ENCODE measurements around the gene CLVS2.
A peak's percentile ranks its signal among the peaks of the same experiment; 100 is the strongest.

Gene CLVS2

DNA sequence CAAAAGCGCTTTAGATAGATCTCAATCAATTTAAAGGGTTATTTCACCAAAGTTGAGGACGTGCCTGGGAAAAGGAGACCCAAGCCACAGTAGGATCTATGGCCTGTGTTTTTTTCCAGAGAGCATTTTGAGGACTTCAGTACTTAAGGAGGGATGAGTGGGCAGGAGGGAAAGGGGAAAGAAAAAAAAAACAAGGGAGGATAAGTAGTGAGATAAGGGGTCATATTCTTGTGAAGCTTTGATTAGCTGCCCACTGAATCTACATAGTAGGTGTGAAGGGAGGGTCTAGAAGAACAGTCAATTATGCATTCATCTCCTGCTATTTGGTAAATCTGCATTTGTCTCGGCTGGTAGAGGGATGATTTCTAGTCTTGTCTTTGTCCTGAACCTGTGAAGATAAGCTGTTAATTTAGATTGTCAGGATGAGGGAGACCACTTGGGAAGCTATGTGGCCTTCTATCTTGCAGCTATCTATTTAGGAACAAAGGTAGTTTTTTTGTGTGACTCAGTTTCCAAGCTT is 48.4 kb downstream of the CLVS2 start:
- TF ChIP-seq POLR2A (IDR thresholded peaks at IDR 0.05; ENCODE audit: low read length) (no peak), GATA1 (IDR thresholded peaks at IDR 0.05; ENCODE audit: low read depth, low read length) (no peak)
- no peak for DNase-seq

DNA sequence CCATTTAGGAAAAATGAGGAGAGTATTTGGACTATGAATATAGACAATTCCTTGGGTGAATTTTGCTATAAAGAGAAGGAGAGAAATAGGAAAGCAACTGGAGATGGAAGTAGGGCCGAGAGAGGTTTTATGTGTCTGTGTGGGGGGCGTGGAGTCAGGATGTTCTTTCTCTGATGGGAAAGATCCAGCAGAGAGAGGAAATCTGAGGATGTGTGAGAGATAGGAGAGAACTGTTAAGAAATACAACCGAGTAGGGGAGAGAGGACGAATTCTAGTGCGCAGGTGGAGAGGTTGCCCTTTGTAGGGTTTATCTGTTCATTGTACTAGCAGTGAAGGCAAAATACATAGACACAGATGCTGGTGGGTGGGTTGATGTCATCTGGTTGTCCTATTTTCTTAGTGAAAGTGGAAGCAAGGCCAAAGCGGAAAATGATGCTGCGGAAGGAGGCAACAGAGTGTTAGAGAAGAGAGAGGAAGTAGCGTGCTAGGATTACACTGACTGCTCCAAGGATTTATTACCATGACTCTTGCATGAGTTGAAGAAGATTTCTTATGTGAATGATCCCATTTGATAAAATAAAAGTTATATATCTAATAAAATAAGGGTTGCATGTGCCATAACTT is 57.7 kb downstream of the CLVS2 start:
- DNase-seq = no peak
- TF ChIP-seq POLR2A (IDR thresholded peaks at IDR 0.05; ENCODE audit: low read length) (no peak), GATA1 (IDR thresholded peaks at IDR 0.05; ENCODE audit: low read depth, low read length) (no peak)

DNA sequence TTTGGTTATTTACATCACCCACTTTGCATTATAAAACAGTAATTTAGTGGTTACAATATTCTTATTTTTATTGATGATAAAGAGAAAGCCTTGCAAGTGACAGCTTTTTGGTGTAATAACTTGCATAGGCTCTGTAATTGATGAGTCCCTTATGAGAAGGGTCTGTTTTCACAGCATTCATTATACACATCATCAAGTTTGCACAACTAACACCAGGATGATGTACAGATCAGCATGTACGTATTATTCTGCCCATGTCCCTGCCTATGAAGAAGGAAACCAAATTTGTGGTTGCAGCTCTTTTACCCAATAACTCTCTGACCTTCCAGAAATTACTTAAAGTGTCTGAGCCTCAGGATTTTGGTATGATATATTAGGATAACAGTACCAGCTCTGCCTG is 59.2 kb downstream of the CLVS2 start:
- no peak for DNase-seq
- TF ChIP-seq GATA1 (IDR thresholded peaks at IDR 0.05; ENCODE audit: low read depth, low read length) = no peak
- no peak for TF ChIP-seq POLR2A (IDR thresholded peaks at IDR 0.05; ENCODE audit: low read length)

DNA sequence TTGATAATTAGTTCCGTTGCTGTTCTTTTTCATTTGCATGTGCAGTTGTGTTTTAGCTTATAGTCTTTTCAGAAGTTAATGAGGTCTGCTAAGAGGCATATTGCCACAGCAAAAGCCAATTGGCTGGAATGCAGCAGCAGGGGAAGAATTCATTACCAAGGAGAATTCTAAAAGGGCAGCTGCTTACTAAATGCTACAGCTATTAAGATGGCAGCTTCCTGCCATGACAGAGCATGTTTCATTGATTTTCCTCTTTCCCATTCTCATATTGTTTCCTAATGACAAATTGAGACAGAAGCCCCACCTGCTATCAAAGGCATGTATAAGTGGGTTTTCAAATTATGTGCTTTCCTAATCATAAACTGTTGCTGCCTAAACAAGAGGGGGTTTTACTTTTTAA is 66.6 kb downstream of the CLVS2 start:
- TF ChIP-seq GATA1 (IDR thresholded peaks at IDR 0.05; ENCODE audit: low read depth, low read length) (no peak), POLR2A (IDR thresholded peaks at IDR 0.05; ENCODE audit: low read length) (no peak)
- DNase-seq = no peak

DNA sequence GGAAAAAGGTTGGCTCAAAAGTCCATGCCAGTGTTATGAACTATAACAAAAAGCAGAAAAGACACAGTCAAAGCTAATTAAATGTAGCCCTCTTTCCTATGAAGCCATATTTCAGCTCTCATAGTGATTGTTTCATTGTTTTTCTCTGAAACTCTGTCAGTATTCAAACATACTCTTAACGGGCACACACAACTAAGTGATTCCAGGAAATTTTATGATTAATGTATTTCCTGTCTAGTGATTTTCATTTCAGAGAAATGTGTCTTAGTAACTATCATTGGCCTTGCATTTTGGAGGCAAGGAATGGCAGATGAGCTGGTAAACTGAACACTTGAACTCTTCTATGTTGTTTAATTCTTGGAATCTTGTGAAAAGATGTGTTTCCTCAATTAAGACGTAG is 68.0 kb downstream of the CLVS2 start:
- TF ChIP-seq POLR2A (IDR thresholded peaks at IDR 0.05; ENCODE audit: low read length) (no peak), GATA1 (IDR thresholded peaks at IDR 0.05; ENCODE audit: low read depth, low read length) (no peak)
- no peak for DNase-seq

DNA sequence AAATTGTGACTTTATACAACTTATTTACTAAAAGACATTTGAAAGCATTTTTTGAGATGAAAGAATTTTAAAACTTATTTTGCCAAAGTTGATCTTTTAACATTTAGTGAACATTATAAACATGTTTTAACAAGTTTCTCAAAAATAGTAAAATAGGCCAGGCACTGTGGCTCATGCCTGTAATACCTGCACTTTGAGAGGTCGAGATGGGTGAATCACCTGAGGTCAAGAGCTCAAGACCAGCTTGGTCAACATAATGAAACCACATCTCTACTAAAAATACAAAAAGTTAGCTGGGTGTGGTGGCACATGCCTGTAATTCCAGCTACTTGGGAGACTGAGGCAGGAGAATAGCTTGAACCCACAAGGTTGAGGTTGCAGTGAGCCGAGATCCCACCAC is 78.6 kb downstream of the CLVS2 start:
- TF ChIP-seq POLR2A (IDR thresholded peaks at IDR 0.05; ENCODE audit: low read length) = no peak
- no peak for TF ChIP-seq GATA1 (IDR thresholded peaks at IDR 0.05; ENCODE audit: low read depth, low read length)
- no peak for DNase-seq

DNA sequence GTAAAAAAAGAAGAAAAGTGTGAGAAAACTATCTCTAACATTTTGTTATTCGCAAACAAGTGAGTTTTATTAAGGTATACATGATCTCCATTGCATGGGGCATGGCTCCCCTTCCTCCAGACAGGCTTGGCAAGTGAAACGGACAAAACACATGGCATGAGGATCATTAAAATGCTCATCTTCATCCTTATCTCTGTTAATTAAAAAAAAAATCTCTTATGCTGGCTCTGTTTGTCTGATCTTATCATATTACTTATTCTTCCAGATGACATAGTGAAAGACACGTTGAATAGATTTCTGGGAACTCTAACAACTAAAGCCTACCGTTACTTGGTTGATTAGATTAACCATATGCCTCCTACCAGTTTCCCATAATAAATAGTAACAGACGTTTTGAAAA is 89.4 kb downstream of the CLVS2 start:
- TF ChIP-seq POLR2A (IDR thresholded peaks at IDR 0.05; ENCODE audit: low read length) = no peak
- TF ChIP-seq GATA1 (IDR thresholded peaks at IDR 0.05; ENCODE audit: low read depth, low read length) = no peak
- no peak for DNase-seq

DNA sequence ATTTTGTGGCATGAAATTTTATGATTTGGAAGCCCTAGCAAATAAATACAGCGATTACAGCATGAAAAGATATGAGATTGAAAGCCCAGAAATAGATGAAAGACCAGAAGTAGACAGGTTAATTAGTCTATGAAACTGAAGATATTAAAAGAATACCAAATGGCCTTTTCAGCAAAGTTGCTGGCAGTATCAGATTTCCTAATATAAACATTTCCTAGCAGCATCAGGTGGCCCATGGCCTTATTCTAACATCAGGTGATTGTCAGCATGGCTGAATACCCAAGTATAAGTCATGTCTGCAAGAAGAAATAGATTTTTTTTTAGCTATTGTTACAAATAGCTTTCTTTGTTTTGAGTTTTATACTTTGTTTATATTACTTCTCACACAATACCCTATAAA is 93.2 kb downstream of the CLVS2 start:
- DNase-seq = no peak
- TF ChIP-seq GATA1 (IDR thresholded peaks at IDR 0.05; ENCODE audit: low read depth, low read length) (no peak), POLR2A (IDR thresholded peaks at IDR 0.05; ENCODE audit: low read length) (no peak)

DNA sequence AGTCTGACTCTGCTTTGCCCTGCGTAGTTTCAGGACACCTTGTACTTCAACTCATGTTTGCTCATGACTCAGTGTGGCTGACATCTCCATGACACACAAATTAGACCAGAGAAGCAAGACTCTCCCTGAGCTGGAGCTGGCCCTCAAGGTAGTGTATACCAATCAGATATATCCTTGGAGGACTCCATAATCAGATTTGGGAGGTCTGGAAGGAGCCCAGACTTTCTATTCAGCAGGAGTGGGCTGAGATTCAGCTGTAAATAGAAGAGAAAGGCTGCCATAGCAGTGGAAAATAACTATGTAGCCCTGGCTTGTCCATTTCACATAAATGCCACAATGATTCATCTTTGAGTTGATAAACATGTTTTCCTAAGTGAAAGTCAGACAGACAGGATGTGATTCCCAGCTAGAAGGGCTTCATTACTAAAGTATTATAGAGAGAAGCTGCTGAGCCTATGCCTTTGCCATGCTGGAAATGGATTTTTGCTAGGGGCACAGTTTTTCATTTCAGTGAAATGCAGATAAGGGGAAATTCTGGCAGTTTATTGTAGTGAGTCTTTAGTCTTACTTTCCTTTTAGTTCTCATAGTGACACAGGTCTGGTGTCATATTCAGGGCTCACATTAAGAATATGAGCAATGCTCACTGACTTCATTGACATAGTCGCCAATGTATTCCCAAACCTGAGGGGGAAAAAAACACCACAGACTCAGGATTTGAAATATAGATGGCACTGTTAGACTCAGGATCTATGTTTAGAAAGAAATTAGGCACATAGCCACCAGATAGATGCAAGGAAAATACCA is 95.3 kb downstream of the CLVS2 start:
- no peak for DNase-seq
- no peak for TF ChIP-seq GATA1 (IDR thresholded peaks at IDR 0.05; ENCODE audit: low read depth, low read length)
- TF ChIP-seq POLR2A (IDR thresholded peaks at IDR 0.05; ENCODE audit: low read length) = no peak

DNA sequence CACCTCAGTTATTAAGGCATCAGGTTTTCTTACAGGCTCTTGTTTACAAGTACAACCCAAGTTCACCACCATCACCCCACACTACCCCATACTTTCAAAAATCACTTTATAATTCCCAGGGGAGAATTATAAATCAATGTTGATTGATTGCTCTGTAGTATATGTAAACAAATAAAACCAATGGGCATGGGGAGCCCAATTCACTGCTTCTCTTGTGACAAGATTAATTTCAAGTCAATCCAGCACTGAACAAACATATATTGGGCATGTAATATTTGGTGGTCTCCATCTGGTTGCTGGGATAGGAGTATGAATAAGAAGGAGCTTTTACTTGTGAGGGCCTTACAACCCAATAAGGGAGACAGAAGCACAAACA is 95.8 kb downstream of the CLVS2 start:
- TF ChIP-seq POLR2A (IDR thresholded peaks at IDR 0.05; ENCODE audit: low read length) = no peak
- no peak for TF ChIP-seq GATA1 (IDR thresholded peaks at IDR 0.05; ENCODE audit: low read depth, low read length)
- DNase-seq = no peak

DNA sequence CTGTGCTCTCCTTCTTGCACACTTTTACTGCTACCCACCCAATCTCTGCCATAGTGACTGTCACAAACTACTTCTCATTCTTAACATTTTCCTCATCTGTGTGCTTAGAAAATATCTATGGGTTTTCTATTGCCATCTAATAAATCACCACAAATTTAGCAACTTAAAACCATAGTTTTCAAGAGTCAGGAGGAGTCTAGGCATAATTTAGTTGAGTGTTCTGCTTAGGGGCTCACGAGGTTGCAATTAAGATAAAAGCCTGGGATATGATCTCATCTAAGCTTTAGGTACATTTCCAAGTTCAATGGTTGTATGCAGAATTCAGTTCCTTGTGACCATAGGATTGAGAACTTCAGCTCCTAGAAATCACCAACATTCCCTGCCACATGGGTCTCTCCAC is 98.8 kb downstream of the CLVS2 start:
- DNase-seq = no peak
- TF ChIP-seq POLR2A (IDR thresholded peaks at IDR 0.05; ENCODE audit: low read length) = no peak
- no peak for TF ChIP-seq GATA1 (IDR thresholded peaks at IDR 0.05; ENCODE audit: low read depth, low read length)

DNA sequence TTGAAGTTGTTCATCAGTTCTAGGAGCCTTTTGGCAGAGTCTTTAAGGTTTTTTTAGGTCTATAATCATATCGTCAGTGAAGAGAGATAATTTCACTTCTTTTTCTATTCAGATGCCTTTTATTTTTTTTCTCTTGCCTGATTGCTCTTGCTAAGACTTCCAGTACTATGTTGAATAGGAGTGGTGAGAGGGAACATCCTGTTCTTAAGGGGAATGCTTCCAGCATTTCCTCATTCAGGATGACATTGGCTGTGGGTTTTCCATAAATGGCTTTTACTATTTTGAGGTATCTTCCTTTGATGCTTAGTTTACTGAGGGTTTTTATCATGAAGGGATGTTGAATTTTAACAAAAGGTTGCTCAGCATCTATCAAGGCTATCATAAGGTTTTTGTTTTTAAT is 109.5 kb downstream of the CLVS2 start:
- TF ChIP-seq GATA1 (IDR thresholded peaks at IDR 0.05; ENCODE audit: low read depth, low read length) (no peak), POLR2A (IDR thresholded peaks at IDR 0.05; ENCODE audit: low read length) (no peak)
- DNase-seq = no peak

DNA sequence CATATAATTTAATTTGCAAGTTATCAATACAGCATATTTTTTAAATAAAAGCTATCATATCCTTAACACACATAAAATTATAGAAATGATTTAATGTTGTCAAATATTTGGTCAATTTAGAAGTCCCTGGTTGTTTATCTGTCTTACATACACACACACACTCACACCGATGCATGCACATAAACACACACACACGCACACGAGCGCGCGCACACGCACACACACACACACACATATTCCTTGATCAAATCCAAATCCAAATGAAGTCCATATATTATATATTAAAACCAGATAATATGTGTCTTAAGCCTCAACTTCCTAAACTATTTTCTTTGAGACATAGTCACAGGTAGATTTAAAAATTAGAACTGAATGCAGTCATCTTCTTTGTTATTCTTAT is 120.3 kb downstream of the CLVS2 start:
- no peak for DNase-seq
- TF ChIP-seq GATA1 (IDR thresholded peaks at IDR 0.05; ENCODE audit: low read depth, low read length) (no peak), POLR2A (IDR thresholded peaks at IDR 0.05; ENCODE audit: low read length) (no peak)

DNA sequence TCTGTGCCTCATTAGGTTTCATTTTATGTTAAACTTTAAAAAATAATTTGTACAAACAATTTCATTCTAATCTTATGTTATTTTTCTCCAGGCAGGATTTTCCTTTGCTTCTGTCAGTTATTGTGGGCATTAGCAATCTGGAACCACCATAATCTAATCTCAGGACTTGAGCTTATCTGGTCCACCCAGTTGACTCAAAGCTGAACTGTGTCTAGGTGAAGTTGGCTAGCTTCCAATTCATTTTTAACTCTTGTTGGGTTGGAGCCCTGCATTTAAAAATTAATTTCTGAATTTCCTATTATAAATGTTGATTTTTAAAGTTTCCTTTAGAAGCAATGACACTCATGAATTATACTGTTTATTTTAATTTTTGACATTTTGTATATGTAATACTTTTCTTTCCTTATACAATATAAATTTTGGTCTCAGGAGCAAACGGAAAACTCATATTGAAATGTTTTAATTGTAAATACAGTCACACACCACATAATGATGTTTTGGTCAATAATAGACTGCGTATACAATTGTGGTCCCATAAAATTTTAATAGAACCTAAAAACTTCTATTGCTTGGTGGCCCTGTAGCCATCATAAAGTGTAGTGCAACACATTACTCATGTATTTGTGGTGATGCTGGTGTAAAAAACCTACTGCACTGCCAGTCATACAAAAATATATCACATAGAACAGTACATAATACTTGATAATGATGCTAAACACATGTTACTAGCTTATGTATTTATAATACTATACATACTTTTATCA is 121.3 kb downstream of the CLVS2 start:
- peak in 1 of 2 experiments; percentile 1 for DNase-seq
- TF ChIP-seq GATA1 (IDR thresholded peaks at IDR 0.05; ENCODE audit: low read depth, low read length) = no peak
- TF ChIP-seq POLR2A (IDR thresholded peaks at IDR 0.05; ENCODE audit: low read length) = no peak

Measured in erythroblast (primary cell).